ENCODE measurements around the gene RGP1. TPM values are rescaled to one million over a fixed set of nuclear protein-coding genes. Genes with fewer than 3 reads are reported as not detected.

RGP1 gene
- total RNA-seq, 1 donor from 2014 or later = 16.2 TPM

GRCh38 chr9:35748242-35748857 is 737 bp upstream of the RGP1 start:
- Histone ChIP-seq H3K4me3 (peak overlapping the region; percentile 92 to 93), H3K27ac (peak overlapping the region; percentile 91), H3K36me3 (peaks cover 0 to 43% of the 10 kb centered on the region in 2 donors), H3K27me3 (no peaks in the 10 kb centered on the region), H3K9me3 (no peaks in the 10 kb centered on the region), H3K4me1 (peaks cover 50% of the 10 kb centered on the region)
- intact Hi-C loops (cut with DNase I) = no loop called here
- no peak for DNase-seq (ENCODE audit: extremely low spot score in 2 of 2)
- TF ChIP-seq POLR2A (IDR thresholded peaks at IDR 0.05) (no peak), POLR2AphosphoS5 (IDR thresholded peaks at IDR 0.05; ENCODE audit: insufficient read depth in 1 of 2, low read depth in 1 of 2) (no peak)

DNA sequence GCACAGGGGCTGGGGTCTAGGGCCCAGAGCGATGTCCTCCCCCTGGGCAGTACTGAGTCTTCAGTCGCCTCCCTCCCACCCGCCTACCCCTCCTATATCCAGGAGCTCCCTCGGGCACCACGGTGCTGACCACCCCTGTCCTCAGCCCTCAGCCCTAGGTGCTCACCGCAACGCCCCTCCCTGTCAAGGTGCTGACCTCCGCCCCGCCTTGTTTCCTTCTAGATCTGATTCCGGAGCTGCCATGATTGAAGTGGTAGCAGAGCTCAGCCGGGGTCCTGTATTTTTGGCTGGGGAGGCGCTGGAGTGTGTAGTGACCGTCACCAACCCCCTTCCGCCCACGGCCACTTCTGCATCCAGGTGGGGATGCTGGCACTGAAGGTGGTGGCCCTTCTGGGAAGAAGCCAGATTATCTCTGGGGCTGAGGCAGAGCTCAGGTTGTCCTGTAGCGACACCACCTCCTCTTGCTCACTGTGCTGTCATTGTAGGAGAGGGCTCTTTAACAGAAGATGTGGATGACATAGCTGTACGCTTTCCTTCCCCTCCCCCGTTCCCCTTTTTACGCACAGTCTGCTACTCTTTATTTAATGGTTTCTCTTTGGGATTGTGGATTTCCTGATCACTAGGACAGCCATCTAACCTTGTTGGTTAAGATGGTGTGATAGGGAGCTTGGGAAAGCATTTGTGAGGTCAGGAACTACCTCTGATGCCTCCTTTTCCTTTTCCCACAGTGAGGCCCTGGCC is 598 bp downstream of the RGP1 start:
- H3K4me1 ChIP-seq = peaks cover 46% of the 10 kb centered on the region
- TF ChIP-seq POLR2A (IDR thresholded peaks at IDR 0.05) (no peak), POLR2AphosphoS5 (IDR thresholded peaks at IDR 0.05; ENCODE audit: insufficient read depth in 1 of 2, low read depth in 1 of 2) (peak in 1 of 2 donors; percentile 1)
- intact Hi-C loops (cut with DNase I) = loop anchor here (10.0 kb wide), 1 partner anchor 1445 kb away; no protein-coding TSS in a partner anchor

DNA sequence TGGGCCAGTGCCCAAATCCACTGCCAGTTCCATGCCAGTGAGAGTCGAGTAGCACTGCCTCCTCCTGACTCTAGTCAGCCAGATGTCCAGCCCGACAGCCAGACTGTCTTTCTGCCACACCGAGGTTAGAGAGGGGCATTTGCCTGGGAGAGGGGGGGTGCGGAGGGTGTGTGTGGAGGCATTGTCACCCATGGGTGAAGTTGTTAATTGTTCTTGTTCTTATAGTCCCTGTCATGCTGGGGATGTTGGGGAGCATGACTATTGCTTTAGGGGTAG is 1.1 kb downstream of the RGP1 start:
- intact Hi-C loops (cut with DNase I) = loop anchor here (10.0 kb wide), 1 partner anchor 1445 kb away; no protein-coding TSS in a partner anchor
- Histone ChIP-seq H3K27me3 (no peaks in the 10 kb centered on the region), H3K36me3 (peaks cover 0 to 40% of the 10 kb centered on the region in 2 donors), H3K4me1 (peaks cover 43% of the 10 kb centered on the region), H3K9me3 (no peaks in the 10 kb centered on the region), H3K27ac (peak overlapping the region; percentile 91), H3K4me3 (peak overlapping the region; percentile 92 to 93)
- TF ChIP-seq POLR2AphosphoS5 (IDR thresholded peaks at IDR 0.05; ENCODE audit: insufficient read depth in 1 of 2, low read depth in 1 of 2) = no peak
- no peak for DNase-seq (ENCODE audit: extremely low spot score in 2 of 2)

More for the DNA sequence above, 598 bp downstream of the RGP1 start:
- Histone ChIP-seq H3K27ac (peak overlapping the region; percentile 91), H3K36me3 (peaks cover 0 to 41% of the 10 kb centered on the region in 2 donors), H3K9me3 (no peaks in the 10 kb centered on the region), H3K4me3 (peak overlapping the region; percentile 92 to 93), H3K27me3 (no peaks in the 10 kb centered on the region)
- DNase-seq (ENCODE audit: extremely low spot score in 2 of 2) = no peak

- no peaks in the 10 kb centered on the region for H3K9me3 ChIP-seq
- TF ChIP-seq CTCF (IDR thresholded peaks at IDR 0.05) (no peak), POLR2A (IDR thresholded peaks at IDR 0.05) (no peak), POLR2AphosphoS5 (IDR thresholded peaks at IDR 0.05; ENCODE audit: insufficient read depth in 1 of 2, low read depth in 1 of 2) (no peak)
- H3K4me1 ChIP-seq = peaks cover 35% of the 10 kb centered on the region
- peaks cover 0 to 40% of the 10 kb centered on the region in 2 donors for H3K36me3 ChIP-seq
- no peak overlapping the region for H3K27ac ChIP-seq
- intact Hi-C loops (cut with DNase I) = loop anchor here (10.0 kb wide), 1 partner anchor 1441 kb away; no protein-coding TSS in a partner anchor
- DNase-seq (ENCODE audit: extremely low spot score in 2 of 2) = no peak
- H3K4me3 ChIP-seq = no peak overlapping the region
- H3K27me3 ChIP-seq = no peaks in the 10 kb centered on the region
Measured at GRCh38 chr9:35753466-35753865, 4.4 kb downstream of the RGP1 start.

GRCh38 chr9:35754264-35754663 is 5.2 kb downstream of the RGP1 start, which contains the start of gene MSMP:
TSS of gene MSMP (minus strand) at chr9:35754276. CDS start at chr9:35754129, 147 bp downstream.
- H3K9me3 ChIP-seq = no peaks in the 10 kb centered on the region
- H3K4me1 ChIP-seq = peaks cover 37% of the 10 kb centered on the region
- no peak within 1 kb of the TSS for H3K4me3 ChIP-seq
- TF ChIP-seq POLR2A (IDR thresholded peaks at IDR 0.05) = no peak
- TF ChIP-seq CTCF (IDR thresholded peaks at IDR 0.05) = no peak
- TF ChIP-seq POLR2AphosphoS5 (IDR thresholded peaks at IDR 0.05; ENCODE audit: insufficient read depth in 1 of 2, low read depth in 1 of 2) = no peak
- intact Hi-C loops (cut with DNase I) = loop anchor here (10.0 kb wide), 1 partner anchor 1441 kb away; no protein-coding TSS in a partner anchor
- no peaks in the 10 kb centered on the region for H3K27me3 ChIP-seq
- no peak within 1 kb of the TSS for H3K27ac ChIP-seq
- H3K36me3 ChIP-seq = peaks cover 0 to 40% of the 10 kb centered on the region in 2 donors
- no peak for DNase-seq (ENCODE audit: extremely low spot score in 2 of 2)

- intact Hi-C loops (cut with DNase I) = loop anchor here (10.0 kb wide), 1 partner anchor 1440 kb away; no protein-coding TSS in a partner anchor
- no peak for TF ChIP-seq POLR2A (IDR thresholded peaks at IDR 0.05)
- TF ChIP-seq POLR2AphosphoS5 (IDR thresholded peaks at IDR 0.05; ENCODE audit: insufficient read depth in 1 of 2, low read depth in 1 of 2) = no peak
- TF ChIP-seq CTCF (IDR thresholded peaks at IDR 0.05) = no peak
- H3K4me3 ChIP-seq = no peak overlapping the region
- no peak overlapping the region for H3K27ac ChIP-seq
- no peaks in the 10 kb centered on the region for H3K9me3 ChIP-seq
- H3K4me1 ChIP-seq = peaks cover 29% of the 10 kb centered on the region
- H3K36me3 ChIP-seq = peaks cover 0 to 40% of the 10 kb centered on the region in 2 donors
- H3K27me3 ChIP-seq = no peaks in the 10 kb centered on the region
- no peak for DNase-seq (ENCODE audit: extremely low spot score in 2 of 2)
Measured at GRCh38 chr9:35755071-35755470, 6.0 kb downstream of the RGP1 start.

Measured in vagina (tissue), 2 donors.